Astrocyte of the spinal cord (primary cell): ENCODE measurements around the gene OR9Q1.

Source experiments
- DNase-seq: peaks from one replicate; pipeline ENCODE4 v3.0.0; 2011; ENCODE audit warnings: low read depth, low spot score
- H3K4me3 ChIP-seq: 2 replicates; pipeline ENCODE4 v1.5.1; 2011; ENCODE audit warnings: low read depth, mild to moderate bottlenecking, low read length, moderate library complexity
- in situ Hi-C: cut with HindIII; loops from 2 replicates; pipeline ENCODE4 v1.10.0; 2017; ENCODE audit warnings: low sequenced_read_pairs
- TF ChIP-seq, protein P1 (sequence below): IDR thresholded peaks from 2 replicates; pipeline ENCODE4 v1.5.1; 2012; ENCODE audit warnings: low read depth, mild to moderate bottlenecking, low read length, inconsistent platforms

OR9Q1 gene

DNA sequence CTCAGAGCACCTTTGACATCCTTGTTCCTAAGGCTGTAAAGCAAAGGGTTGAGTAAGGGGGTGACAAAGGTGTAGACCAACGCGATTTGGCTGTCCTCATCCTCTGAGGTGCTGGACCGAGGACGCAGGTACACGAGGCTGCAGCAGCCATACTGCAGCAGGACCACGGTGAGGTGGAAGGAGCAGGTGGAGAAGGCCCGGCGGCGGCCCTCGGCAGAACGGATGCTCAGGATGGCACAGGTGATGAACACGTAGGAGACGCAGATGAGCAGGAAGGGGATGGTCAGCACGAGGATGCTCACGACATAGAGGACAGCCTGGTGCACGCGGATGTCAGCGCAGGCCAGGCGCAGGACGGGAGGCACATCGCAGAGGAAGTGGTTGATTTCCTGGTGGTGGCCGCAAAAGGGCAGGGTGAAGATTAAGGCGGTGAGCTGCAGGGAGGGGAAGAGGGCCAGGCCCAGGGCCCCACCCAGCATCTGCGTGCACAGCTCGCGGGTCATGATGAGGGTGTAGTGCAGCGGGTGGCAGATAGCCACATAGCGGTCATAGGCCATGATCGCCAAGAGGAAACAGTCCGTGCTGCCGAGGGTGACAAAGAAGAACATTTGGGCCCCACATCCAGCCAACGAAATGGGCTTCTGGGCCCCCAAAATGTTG lies 204.4 kb downstream of the OR9Q1 start:
- no peak overlapping the region for H3K4me3 ChIP-seq
- in situ Hi-C loops: no loop called here
- no peak for DNase-seq
- TF ChIP-seq, protein P1, sequence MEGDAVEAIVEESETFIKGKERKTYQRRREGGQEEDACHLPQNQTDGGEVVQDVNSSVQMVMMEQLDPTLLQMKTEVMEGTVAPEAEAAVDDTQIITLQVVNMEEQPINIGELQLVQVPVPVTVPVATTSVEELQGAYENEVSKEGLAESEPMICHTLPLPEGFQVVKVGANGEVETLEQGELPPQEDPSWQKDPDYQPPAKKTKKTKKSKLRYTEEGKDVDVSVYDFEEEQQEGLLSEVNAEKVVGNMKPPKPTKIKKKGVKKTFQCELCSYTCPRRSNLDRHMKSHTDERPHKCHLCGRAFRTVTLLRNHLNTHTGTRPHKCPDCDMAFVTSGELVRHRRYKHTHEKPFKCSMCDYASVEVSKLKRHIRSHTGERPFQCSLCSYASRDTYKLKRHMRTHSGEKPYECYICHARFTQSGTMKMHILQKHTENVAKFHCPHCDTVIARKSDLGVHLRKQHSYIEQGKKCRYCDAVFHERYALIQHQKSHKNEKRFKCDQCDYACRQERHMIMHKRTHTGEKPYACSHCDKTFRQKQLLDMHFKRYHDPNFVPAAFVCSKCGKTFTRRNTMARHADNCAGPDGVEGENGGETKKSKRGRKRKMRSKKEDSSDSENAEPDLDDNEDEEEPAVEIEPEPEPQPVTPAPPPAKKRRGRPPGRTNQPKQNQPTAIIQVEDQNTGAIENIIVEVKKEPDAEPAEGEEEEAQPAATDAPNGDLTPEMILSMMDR: no peak
